ENCODE data around the gene ROR2. TPM values are rescaled to one million over a fixed set of nuclear protein-coding genes. Genes with fewer than 3 reads are reported as not detected.
A peak's percentile ranks its signal among the peaks of the same experiment; 100 is the strongest.
"Not testable (repeated sequence)": the region's sequence is repeated elsewhere in the genome, so short reads cannot be mapped to it uniquely, and the experiment has no call there.

The ROR2 gene
- total RNA-seq, 1 experiment from 2014 or later = 3.2 TPM

DNA sequence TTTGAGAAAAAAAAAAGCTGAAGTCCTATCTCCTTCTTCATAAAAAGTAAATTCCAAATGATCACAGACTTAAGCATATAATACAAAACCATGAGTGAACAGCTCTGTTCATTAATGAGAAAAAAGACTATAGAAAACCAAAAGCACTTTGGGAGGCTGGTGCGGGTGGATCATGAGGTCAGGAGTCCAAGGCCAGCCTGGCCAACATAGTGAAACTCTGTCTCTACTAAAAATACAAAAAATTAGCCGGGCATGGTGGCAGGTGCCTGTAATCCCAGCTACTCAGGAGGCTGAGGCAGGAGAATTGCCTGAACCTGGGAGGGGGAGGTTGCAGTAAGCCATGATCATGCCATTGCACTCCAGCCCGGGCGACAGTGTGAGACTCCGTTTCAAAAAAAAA, 156.7 kb downstream of the ROR2 start:
- DNase-seq (ENCODE audit: low spot score); in situ Hi-C loops (cut with HindIII; ENCODE audit: low sequenced_read_pairs): not testable (repeated sequence)

DNA sequence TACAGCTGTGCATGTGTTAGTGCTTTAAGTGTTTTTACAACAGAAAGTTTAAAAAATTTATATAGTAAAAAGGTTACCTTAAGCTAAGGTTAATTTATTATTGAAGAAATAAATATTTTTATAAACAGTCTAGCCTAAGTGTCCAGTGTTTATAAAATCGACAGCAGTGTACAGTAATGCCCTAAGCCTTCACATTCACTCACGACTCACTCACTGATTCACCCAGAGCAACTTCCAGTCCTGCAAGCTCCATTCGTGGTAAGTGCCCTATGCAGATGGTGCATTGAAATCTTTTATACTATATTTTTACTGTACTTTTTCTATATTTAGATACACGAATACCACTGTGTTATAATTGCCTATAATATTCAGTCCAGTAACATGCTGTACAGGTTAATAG, 159.1 kb downstream of the ROR2 start:
- in situ Hi-C loops (cut with HindIII; ENCODE audit: low sequenced_read_pairs) = no loop called here
- DNase-seq (ENCODE audit: low spot score) = no peak

DNA sequence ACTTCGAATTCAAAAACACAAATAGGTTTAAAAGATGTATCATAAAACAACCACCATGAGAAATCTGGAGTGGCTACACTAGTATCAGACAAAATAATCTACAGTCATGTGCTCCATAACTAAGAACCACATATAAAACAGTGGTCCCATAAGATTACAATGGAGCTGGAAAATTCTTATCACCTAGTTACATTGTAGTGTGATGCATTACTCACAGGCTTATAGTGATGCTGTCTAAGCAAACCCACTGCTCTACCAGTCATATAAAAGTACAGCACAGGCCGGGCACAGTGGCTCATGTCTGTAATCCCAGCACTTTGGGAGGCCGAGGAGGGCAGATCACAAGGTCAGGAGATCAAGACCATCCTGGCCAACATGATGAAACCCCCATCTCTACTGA, 160.1 kb downstream of the ROR2 start:
- in situ Hi-C loops (cut with HindIII; ENCODE audit: low sequenced_read_pairs) = no loop called here
- DNase-seq (ENCODE audit: low spot score) = no peak

DNA sequence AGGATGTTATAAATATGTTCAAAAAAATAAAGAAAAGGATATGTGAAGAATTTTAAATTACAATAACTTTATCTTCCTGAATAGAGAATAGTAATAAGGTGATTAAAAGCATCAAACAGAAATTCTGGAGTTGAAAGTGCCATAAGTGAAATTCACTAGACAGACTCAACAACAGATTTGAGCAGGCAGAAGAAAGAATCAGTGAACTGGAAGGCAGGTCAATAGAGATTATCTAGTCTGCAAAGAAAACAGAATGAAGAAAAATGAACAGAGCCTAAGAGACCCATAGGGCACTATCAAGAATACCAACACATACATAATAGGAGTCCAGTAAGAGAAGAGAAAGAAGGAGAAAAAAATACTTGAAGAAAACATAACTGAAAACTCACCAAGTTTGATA, 162.1 kb downstream of the ROR2 start:
- in situ Hi-C loops (cut with HindIII; ENCODE audit: low sequenced_read_pairs) = no loop called here

DNA sequence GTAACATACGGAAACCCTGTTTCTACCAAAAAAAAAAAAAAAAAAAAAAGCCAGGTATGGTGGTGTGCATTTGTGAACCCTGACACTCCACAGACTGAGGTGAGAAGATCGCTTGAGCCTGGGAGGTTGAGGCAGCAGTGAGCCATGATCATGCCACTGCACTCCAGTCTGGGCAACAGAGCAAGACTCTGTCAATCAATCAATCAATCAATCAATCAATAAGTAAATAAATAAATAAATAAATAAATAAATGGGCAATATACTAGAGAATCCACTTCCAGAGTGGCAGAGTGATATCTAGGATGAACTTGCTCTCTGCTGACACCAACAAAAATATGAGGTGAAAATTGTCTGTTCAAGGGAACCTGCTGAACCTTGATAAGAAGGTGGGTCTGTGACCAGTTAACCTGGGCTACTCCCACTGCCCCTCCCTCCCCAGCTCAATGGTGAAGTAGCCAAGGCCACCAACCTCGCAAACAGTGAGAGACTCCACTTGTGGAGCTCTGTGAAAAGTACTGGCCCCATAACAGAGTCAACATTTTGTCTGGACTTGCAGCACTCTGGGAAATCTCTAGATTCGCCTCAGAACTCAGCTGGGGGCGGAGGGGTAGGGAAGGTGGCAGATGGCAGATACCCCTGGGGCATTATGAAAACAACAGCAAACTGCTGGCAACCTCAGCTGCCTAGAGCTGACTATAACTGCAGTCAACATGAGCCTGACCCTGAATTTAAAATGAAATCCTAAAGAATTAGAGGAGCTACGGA, 163.7 kb downstream of the ROR2 start:
- DNase-seq (ENCODE audit: low spot score) = no peak
- in situ Hi-C loops (cut with HindIII; ENCODE audit: low sequenced_read_pairs) = no loop called here

More for the DNA sequence above, 162.1 kb downstream of the ROR2 start:
- no peak for DNase-seq (ENCODE audit: low spot score)

DNA sequence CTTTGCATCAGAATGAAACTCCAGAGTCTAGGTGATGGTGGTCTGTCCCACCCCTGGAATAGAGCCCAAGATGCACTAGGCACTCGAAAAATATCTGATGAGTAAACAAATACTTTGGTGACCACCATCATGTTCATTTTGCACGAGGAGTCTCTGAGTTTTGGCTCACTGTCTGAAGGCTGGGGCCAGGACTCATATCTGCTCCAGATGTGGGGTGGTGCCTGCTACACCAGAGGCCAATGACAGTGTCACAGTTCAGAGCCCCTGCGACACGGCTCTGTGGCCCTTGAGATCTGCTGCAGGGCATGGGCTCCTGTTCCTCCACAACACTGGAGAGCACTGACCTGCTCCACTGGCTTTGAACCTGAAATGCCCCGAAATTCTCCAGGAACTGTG, 164.6 kb downstream of the ROR2 start:
- in situ Hi-C loops (cut with HindIII; ENCODE audit: low sequenced_read_pairs) = no loop called here
- DNase-seq (ENCODE audit: low spot score) = no peak

DNA sequence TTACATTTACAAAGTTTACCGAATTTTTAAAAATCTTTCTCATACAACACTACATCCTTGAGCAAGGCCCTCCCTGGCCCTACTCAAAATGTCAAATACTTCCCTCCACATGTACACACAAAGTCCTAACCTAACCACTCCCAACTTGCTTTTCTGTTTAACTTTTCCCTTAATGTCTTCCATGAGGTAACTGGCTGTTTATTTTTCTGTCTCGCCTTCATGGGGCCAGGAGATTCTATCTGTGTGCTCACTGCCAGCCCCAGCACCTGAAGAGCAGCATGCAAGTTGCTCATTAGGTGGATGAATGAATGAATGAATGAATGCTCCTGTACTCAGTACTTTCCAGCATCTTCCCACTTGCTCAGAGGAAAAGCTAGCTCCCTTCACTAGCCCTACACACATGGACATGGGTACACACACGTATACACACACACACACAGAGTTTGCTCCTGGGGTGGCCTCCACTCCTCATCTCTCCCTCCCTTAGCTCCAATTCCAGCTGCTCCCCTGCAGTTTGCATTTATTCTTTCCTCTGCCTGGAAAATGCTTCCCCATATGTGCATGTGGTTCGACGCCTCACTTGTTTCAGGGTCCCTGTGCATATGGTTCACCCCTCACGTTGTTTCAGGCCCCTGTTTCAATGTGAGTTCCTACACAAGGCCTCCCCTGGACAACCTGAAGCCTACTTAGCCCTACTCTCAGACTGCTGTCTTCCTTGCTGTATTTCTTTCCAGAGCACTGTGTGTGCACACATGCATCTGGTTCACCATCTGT, 165.2 kb downstream of the ROR2 start:
- DNase-seq (ENCODE audit: low spot score) = no peak

DNA sequence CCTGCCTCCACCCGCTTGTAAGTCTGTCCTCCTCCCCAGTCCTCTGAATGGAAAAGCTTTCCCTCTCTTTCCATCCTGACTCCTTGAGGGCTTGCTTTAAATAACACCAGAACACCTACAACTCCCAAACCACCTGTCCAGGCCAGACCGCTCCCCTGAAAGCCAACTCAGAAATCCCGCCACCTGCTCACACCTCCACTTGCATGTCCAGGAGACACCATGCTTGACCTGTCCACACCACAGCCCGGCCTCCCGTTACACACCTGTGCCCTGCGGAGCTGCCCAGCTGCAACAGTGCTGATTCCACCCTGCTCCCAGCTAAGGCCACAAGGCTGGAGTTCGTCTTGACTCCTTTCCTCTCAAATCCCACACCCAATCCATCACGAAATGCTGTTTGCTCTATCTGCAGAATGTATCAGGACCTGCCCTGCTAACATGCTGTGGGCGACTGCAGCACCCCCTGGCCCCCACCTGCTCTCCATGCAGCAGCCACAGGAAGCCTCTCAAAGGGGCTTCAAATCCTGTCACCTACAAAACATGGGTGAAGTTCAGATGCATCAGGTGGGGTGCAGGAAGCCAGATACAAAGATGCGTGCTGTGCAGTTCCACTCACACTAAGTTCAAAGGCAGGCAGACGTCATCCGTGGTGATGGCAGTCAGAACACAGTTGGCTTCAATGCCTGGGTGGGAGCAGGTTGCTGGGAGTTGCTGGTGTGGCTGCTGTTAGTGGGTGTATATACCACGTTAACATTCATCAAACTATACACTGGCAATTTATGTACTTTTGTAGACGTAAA, 166.0 kb downstream of the ROR2 start:
- DNase-seq (ENCODE audit: low spot score) = no peak
- in situ Hi-C loops (cut with HindIII; ENCODE audit: low sequenced_read_pairs) = no loop called here

More for the DNA sequence above, 165.2 kb downstream of the ROR2 start:
- in situ Hi-C loops (cut with HindIII; ENCODE audit: low sequenced_read_pairs) = no loop called here

DNA sequence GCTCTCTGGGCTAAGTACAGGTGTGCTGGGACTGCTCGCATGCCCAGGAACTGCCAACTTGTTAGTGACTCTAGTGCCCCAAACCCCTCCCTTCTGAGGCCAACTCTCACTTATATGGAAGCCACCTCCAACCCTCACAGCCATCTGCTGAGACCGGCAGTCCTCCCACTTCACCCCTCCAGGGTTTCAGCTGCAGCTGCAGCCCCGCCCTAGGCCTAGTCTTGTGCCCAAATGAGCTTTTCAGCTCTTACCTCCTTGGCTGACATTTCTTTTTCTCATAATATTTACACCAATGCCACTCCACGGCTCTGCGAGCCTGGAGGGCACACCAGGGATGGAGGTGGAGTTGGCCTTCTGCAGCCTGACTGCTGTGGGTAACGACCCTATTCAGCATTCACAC, 166.6 kb downstream of the ROR2 start:
- no peak for DNase-seq (ENCODE audit: low spot score)
- in situ Hi-C loops (cut with HindIII; ENCODE audit: low sequenced_read_pairs) = no loop called here

DNA sequence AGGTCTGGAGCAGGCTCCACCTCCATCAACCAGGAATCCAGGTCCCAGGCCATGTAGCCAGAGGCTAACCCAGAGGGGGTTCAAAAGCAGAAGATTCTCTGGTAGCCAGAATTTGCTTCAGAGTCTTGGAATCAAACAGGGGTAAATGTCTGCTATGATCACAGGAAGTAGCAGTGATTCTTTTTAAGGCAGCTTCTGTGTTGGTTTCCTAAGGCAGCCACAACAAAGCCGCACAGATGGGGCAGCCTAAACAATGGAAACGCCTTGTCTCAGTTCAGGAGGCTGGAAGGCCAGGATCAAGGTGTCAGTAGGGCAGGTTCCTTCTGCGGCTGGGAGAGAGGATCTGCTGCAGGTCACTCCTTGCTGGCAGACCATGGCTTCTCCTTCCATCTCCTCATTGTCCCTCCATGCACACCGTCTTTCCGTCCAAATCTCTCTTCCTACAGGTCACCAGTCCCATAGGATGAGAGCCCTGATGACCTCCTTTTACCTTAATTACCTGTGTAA, 167.3 kb downstream of the ROR2 start:
- in situ Hi-C loops (cut with HindIII; ENCODE audit: low sequenced_read_pairs) = no loop called here
- no peak for DNase-seq (ENCODE audit: low spot score)

DNA sequence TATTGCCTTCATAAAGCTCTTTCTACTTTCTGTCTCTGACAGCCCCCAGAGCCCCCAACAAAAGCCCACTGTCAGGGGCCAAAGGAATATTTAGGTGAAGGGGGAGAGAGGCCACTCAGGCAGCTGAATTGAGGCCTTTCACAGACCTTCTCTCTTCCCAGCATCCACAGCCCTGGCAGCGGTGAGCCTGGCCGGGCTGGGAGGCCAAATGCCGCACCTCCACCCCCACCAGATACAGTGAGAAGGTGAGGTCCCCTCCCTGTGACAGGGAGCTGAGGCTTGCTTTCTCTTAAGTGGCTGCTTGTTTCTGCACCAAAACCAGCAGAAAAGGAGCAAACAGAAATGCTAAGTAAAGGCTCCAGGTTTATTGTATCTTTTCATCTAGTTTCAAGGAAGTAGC, 168.1 kb downstream of the ROR2 start:
- in situ Hi-C loops (cut with HindIII; ENCODE audit: low sequenced_read_pairs) = no loop called here
- DNase-seq (ENCODE audit: low spot score) = no peak

DNA sequence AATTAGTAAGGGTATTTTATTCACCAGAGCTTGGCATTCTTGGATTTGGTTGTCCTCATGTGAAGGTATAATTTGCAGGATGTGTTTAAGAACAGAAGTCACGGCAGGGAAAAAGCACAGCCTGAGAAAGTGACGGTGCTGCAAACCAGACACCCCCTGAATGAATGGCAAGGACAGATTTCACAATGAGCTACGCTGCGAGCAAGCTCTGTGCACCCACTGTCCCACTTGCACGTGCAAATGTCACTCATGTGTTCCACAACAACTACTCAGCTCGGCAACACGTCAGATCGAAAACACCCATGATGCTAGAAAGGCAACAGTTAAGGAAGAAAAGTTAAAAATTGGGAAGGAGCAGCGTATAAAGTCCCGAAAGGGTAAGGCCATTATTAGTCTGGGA, 168.9 kb downstream of the ROR2 start:
- in situ Hi-C loops (cut with HindIII; ENCODE audit: low sequenced_read_pairs) = no loop called here
- no peak for DNase-seq (ENCODE audit: low spot score)

DNA sequence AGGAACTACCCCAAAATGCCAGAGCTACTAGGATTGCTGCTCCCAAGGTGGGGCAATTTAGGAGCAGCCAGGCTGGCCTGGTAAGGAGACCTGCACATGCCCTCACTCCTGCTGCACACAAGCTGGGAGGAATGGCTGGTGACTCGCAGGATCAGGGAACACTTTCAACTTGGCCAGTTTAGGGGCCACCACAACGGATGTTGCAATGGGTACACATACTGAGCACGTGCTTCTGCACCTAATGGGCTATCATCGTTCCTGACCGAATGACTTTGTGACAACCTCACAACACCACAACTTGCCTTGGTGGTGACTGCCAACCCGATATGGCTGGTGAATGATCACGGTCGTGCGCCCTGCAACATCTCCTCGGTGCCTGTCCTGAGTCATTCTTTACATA, 172.0 kb downstream of the ROR2 start:
- in situ Hi-C loops (cut with HindIII; ENCODE audit: low sequenced_read_pairs) = no loop called here
- no peak for DNase-seq (ENCODE audit: low spot score)

DNA sequence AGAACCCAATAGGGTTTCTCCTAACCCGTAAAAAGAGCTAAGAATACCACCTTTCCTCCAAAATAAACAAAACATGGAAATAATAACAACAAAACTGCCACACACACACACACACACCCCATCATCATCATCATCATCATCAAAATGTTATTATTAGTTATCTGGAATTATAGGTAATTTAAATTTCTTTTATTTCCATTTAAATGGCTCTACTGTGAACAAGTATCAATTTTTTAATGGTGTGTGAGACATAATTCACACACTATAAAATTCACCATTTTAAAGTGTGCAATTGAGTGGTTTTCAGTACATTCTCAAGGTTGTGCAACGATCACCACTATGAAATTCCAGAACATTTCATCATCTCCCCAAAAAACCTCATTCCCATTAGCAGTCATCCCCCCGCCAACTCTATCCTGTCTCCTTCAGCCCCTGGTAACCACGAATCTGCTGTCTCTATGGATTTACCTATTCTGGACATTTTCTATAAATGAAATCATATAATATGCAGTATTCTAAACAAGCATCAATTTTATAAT, 172.7 kb downstream of the ROR2 start:
- in situ Hi-C loops (cut with HindIII; ENCODE audit: low sequenced_read_pairs) = no loop called here
- DNase-seq (ENCODE audit: low spot score) = no peak

DNA sequence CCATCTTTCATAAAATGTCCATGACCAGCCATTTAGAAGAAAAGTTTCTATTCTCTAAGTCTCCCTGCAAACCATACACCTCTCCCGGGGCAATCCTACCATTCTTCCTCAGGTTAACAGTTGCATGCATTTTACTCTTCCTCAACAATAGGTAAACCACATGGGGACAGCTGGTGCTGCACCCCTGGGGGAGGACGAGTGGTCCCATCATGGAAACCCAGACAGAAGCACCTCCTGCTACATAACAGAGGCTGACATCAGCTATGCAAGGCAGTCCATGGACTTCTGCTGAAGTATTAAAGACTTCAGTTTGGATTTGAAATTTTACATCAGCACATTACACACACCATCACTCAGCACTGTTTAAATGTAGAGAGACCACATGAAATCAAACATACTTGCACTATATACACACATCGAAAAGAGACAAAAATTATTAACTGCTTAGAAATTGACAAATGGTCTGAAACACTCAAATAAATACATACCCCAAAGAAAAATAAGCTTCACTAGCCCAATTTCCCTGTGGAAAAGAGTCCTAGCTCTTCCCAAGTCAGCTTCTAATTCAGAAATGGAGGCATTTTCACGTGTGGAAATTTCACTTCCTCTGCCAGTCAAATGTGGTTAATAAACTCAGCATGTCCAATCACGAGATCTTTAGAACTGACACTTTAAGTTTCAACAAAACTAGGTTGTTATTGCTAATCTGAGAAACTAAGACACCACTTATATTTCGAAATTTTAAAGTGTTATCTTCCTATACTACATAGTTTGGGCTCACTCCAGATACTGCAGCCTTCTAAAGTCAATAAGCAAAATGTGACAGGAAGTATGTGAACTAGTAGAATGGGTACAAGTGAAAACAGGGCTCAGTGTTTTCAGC, 173.4 kb downstream of the ROR2 start:
- in situ Hi-C loops (cut with HindIII; ENCODE audit: low sequenced_read_pairs) = no loop called here
- DNase-seq (ENCODE audit: low spot score) = no peak

DNA sequence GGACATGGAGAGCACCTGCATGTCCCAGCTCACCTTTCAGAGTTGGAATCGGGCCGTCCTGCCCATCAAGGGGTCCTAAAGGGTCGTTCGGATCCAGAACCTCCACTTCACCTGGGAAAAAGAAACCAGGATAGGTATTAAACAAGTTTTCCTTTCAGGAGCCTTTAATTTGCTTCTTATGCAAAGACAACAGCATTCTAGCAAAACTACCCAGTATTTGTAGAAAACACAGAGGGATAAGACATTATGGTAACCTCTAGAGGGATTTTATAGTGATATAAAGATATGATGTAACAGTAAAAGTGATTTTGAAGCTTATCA, 174.4 kb downstream of the ROR2 start:
- in situ Hi-C loops (cut with HindIII; ENCODE audit: low sequenced_read_pairs) = no loop called here
- no peak for DNase-seq (ENCODE audit: low spot score)

DNA sequence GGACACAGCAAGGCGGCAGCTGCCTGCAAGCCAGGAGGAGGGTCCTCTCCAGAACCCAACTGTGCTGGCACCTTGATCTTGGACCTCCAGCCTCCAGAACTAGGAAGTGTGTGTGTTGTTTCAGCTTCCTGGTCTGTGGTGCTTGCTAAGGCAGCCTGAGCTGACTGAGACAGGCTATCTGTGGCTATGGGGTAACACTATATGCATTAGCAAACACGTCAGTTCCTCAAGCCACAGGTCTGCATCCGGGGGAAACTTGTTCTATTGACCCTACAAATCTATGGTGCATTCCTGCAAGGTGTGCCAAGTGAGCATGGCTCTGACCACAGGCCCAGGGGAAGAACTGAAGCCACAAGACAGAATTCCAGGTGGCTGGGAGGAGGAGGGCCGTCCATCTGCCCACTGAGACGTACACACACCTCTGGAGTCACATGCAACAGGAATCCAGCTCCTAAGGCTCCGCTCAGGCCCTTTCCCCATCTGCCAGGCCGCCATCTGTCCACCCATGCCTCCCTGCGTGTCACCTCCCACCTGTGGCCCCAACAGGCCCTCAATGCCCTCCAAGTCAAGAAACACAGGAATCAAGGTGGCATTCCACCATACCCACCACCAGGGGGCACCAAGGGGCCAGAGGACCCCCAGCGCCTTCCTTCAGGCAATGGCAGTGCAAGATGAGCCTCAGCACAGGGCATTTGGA, 174.9 kb downstream of the ROR2 start:
- peak; percentile 15 for DNase-seq (ENCODE audit: low spot score)
- in situ Hi-C loops (cut with HindIII; ENCODE audit: low sequenced_read_pairs) = no loop called here

DNA sequence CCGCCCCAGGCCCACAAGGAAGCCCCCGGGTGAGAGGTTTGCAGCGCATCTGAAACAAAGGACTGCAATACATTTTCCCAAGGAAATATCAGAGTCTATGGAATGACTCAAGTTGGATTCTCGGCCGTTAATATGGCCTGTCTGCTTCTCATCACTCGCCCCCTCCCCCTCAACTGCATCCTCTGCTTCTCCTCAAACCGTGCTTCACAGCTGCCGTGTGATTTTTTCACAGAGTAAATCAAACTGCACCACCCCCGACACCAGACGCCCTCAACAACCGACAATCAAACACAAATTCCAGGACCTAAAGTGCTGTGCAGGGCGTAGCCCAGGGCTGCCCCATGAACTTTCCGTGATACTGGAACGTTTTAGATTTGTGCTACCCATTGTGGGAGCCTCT, 176.9 kb downstream of the ROR2 start:
- in situ Hi-C loops (cut with HindIII; ENCODE audit: low sequenced_read_pairs) = no loop called here
- DNase-seq (ENCODE audit: low spot score) = no peak
